NK-92 (cell line): Measurements from ENCODE around the gene IGSF3.

Experiments
- DNase-seq: peaks from one replicate; lab custom pipeline; 2025; ENCODE audit not compliant: unreplicated experiment; lab: John Stamatoyannopoulos, UW

IGSF3 gene

DNA sequence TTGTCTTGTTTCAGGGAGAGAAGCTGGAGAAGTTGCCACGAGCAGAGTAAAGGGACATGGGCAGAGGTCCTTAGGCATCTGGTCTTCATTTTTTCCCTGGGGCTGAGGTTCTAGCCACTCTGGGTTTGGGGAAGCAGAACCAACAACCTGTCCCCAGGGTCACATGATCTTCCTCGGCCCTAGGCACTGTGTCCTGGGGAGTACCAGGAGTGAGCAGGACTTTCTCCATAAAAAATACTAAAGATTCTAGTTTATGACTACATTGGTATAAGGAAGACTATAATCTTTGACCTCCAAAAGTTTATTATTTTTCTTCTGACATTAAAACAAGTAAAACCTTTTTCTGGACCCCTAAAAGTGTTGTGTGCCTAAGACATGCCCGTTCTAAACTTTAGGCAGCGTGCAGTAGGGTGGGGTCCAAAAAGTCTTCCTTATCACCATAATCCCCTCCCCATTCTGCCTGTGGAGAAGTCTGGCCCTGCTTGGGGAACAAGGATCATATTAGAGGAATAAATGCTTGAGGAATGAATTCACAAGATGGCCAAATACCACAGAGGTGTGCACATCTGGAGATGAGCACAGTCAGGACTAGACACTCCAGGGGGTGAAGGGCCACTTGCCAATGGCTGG is 19.3 kb upstream of the IGSF3 start:
- DNase-seq = no peak

DNA sequence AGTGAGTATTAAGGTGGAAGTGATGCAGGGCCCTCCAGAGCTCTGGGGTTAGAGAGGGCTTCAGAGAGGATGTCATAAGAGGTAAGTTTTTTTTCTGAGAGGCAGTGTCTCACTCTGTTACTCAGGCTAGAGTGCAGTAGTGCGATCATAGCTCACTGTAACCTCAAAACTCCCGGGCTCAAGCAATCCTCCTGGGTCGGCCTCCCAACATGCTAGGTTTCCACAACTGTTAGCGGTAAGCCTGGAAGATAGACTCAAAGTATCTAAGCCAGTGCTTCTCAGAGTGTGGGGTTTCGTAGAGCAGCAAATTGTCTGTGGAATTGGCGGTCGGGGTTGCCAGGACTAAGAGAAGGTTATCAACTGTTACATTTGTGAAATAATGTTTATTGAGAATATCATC is 18.6 kb upstream of the IGSF3 start:
- no peak for DNase-seq

DNA sequence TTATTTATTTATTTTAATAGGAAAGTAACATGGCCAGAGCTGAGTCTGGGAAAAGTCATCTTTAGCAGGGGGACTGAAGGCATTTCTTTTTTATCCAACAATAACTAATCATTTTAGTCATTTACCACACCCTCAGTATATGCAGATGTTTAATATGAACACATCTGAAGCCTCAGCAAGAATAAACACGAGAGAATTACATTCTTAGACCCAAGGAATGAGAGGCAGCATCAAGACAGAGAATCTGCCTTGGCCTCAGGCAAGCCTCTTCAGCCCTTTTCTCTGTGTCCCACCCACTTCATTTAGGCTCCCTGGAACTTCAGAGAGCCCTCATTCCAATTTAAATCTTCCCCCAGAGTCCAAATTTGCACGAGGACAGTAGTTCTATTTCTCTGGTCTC is 17.0 kb upstream of the IGSF3 start:
- DNase-seq = no peak

DNA sequence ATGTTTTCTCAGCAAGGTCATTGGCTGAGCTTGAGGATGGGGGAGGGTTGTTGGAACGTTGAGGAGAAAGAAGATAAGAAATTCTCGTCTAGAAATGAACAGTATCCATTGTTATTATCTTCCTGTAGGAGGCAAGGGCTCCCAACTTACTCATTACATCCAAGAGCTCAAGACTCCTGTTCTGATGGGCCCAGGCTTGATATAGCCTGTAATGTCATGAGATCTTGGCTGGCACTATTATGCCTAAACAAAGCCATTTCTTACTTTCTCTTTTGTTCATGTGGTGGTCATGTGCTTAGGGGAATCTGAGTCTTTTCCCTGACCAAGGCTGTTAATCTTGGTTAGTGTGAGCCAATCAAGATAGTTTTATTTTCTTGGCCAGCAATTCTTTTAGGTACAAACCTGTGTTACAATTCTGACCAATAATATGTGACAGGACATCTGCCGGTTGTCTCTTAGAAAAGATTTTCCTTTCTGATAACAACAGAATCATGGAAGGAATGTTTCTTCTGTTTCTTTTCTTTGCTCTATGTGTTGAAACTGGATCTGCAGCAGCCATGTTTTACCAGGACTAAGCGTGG is 15.2 kb upstream of the IGSF3 start:
- no peak for DNase-seq

DNA sequence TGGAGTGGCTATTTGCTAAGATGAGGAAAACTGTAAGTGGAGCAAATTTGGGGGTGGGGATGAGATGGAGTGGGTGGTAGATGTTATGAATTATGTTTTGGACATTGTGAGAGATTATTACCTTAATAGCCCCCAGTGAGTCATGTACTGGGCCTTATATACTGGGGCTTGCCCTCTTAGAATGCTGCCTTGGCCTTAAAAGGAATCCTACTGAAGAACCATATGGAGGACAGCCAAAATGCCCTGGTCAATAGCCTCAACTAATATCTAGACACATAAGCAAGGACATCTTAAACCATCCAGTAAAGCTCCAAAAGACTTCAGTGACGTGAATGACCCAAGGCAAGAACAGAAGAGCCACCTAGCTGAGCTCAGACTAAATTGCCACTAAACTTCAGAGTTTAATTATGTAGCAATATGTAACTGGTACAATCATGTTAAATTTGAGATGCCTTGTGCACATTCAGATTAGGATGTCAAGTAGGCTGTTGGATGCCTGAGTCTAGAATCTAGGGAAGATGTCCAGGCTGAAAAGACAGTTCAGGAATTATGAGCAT is 13.9 kb upstream of the IGSF3 start:
- no peak for DNase-seq

DNA sequence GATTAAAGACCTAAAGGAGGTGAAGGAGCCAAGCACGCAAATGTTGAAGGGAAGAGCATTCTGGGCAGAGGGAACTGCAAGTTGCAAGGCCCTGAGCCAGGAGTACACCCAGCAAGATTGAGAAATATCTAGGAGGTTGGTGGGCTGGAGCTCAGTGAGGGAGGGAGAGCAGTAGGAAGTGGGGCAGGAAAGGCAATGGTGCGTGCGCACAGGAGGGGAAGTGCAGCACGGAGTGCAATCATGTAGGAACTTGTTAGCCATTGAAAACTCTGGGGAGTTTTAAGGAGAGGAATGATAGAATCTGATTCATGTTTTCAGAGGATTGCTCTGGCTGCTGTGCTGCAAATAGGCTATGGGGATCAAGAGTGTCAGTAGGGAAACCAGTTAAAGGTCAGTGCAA is 13.2 kb upstream of the IGSF3 start:
- DNase-seq = no peak

DNA sequence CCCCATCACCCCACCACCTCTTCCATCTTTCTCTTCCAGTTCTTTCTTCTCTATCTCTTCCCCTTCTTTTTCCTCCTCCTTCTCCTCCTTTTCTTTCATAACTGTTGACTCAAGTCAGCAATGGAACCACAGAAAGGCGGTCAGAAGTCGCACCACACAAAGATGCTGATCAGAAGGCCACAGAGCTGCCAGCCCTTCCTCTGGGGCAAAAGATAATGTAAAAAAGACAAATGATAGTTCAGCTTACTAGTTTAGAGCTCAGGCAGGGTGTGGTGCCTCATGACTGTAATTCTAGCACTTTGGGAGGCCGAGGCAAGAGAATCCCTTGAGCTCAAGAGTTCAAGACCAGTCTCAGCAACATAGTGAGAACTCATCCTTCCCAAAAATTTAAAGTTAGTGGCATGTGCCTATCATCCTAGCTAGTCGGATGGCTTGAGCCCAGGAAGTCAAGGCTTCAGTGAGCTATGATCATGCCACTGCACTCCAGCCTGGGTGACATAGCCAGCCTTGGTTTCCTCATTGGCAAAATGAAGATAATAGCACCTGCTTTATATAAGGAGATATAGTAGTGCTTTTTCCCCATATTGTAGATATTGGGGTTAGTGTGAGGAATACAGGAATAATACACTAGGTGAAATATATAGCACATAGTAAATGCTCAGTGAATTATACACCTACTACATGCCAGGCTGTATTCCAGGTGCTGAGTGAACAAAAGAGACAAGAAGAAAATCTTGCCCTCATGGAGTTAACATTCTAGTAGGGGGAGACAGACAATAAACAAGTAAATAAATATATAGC is 12.5 kb upstream of the IGSF3 start:
- no peak for DNase-seq

DNA sequence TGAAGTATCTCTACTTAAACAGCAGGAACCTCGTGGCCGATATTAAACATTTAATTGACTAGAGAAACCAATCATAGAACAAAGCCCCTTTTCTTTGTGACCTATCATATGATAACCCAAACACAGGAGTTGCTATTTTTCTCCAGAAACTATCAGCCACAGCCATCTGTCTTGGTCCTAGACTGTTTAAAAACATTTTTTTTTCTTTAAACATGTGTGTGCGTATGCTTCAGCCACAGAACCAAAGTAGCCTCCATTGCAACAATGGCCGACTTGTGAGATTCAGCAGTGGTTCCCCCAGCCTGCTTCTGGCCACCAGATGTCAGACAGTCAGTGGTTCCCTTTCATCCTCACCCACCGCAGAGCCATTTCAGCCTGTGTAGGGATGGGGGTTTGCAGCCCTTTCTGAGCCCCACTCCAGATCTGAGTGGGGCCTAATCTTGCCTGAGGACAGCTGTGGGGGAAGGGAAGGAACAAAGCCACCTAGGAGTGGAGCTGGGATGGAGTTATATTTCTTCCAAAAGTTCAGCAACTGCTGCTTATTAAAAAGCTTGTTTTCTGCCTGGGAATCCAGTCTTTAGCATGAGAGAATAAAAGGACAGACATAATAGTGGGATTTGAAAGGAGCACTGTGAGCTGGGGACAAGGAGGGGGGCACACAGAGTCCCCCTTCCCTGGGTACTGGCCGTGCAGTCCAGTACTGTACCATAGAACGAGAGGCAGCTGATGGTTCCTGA is 11.7 kb upstream of the IGSF3 start:
- no peak for DNase-seq

DNA sequence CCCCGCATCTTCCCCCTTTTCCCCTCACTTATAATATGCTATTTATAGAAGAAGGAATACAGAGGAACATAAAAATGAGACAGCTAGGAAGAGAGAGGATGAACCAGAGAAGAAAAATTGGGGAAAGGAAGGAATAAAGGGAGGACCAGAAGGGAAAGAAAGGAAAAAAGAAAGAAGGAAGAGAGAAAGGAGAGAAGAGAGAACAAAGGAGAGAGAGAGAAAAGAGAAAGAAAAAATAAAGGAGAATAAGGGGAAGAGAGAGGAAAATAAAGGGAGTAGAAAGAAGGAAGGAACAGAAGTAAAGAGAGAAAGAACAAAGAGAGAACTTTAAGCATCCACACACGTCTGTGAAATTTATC is 11.2 kb upstream of the IGSF3 start:
- DNase-seq = no peak

DNA sequence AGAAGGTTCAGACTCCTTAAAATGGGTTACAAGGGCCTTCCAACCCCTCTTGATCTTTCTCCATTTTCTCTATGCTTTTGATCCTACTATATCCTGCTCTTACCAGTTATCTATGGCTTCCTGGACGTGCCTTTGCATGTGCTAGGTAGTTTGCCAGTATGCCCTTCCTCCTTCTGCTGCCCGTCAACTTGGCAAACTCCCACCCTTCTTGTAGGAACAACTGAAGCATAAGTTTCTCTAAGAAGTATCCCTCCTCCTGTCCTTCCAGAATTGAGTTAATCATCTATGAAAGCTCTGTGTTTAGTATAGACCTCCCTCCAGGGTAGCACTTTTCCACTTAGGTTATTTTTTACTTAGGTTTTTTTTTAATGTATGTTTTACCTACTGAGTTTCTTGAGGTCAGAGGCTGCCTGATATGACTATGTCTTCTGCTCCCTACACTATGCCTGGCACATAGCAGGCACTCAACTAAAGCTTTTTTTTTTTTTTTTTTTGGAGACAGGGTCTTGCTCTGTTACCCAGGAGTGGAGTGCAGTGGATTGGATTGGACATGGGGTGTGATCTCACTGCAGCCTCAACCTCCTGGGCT is 10.0 kb upstream of the IGSF3 start:
- no peak for DNase-seq

DNA sequence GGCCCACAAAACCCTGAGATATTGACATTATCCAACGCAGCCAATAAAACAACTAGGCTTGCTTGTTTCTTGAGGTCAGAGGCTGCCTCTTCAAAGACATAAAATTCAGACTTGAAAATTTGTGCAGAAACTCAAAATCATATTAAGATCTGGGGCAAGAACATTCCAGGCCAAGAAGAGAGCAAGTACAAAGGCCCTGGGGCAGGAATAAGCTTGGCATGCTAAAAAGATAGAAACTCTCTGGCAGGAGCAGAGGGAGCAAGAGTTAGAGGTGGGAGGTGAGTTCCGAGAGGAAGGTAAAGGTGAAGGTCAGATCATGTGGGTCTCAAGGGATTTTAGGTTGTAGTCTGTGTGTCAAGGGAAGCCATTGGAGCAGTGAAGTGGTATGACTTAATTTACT is 8.8 kb upstream of the IGSF3 start:
- DNase-seq = no peak

DNA sequence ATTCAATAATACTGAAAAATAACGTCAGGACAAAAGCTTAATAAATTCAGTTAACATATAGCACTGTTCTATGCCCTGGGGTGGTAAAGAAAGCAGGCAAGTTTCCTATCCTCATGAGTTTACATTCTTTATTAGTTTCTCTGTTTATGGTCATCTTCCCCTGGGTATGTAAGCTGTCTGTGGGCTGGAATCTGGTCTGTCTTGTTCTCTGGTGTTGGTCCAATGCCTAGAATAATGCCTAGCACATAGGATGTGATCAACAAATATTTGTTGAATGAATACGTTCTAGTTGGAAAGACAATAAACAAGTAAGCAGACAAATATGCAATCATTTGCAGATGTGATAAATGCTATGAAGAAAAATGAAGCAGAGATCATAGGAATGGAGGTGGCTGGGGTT is 7.2 kb upstream of the IGSF3 start:
- DNase-seq = no peak

DNA sequence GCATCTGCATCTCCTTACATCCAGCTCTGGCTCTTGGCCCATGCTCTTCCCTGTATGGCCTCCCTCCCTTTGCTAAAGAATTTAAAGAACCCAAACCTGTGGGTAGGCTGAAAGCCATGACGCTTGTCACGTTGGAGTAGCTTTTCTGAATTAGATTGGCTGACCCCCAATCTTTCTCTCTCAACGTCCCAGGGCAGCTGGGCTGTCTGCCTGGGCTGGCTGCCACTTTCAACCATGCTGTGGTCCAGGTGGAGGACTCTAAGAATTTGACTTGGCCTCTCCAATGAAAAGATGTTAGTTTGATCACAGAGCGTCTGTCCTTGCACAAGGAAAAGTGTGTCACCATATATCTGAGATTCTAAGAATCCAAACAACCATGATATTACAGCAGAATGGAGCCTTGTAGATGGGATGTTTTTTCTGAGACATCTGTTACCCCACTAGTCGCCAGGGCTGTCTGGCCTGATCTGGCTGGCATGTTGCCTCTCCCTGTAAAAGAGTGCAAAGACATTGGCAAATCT is 6.5 kb upstream of the IGSF3 start:
- no peak for DNase-seq

DNA sequence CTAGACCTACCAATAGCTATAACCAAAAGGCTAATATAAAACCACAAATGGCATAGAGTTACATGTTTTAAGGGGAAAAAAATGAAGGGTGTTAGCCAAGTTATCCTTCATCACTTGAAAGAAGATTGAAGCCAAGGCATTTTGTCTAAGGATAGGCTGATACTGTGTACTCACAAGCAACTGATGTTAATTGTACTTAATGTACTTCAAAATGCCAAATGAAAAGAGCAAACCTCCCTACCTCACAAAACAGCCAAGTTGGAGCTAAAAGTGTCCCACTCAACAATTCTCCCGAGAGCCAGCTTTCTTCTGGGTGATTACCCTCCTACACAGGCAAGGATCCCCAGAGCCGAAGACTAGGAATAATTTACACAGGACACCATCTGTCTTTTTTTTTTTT is 4.4 kb upstream of the IGSF3 start:
- no peak for DNase-seq

DNA sequence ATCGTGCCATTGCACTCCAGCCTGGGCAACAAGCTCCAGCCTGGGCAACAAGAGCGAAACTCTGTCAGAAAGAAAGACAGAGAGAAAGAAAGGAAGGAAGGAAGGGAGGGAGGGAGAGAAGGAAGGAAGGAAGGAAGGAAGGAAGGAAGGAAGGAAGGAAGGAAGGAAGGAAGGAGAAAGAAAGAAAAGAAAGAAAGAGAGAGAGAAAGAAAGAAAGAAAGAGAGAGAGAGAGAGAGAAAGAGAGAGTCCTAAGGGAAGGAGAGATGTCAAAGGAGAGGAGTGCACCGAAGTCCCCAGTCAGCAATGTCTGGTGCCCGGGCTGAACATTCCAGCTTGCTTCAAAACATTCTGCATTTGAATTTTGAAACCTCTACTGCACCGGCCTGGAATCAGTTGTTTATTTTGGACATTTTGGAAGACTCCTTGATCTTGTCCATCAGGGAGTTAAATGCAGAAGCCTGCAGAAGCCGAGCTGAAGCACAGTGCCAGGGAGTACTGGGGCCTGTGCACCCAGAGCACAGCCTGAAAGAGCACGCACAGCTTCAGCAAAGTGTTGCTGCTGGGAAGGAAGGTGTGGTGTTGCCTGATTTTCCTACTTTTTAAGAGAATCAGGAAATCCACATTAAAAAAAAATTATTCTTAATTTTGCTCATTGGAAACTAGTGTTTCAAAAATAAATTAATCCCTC is 3.7 kb upstream of the IGSF3 start:
- DNase-seq = no peak

DNA sequence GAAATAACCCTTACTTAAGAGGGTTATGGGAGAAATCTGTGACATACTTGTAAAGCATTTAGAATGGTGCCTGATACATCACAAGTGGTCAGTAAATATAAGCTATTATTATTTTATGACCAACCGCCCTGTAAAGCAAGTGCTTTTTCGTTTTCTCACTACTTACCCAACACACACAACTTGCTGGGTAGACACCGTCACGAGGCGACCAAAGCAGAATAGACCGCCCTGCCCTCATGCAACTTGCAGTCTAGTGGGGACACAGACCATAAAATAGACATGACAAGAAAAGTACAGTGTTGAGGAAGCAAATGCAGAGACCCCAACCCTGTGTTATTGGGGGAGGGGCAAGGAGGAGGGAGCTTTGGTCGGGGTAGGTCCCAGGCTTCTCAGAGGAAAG is 744 bp upstream of the IGSF3 start:
- DNase-seq = no peak

DNA sequence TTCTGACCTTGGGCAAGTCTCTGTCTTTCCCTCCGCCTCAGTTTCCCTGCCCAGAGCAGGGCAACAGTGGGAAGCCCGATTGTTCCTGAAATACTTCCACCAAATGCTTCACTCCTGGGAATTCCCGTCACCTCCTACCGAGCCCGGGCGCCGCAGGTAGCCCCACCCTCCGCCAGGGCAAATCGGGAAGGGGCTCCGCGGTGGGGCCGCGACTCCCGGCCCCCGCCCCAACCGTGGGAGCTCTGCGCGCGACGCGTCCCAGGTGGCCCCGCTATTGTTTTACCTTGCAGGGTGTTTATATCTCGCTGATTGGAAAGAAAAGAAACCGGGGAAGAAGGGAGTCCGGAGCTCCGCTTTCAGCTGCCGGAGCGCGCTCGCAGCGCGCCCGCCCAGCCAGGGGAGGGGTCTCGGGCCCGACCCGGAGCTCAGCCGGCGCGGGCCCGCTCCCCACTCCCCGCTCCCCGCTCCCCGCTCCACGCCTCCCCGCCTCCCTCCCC is 407 bp downstream of the IGSF3 start:
- no peak for DNase-seq

DNA sequence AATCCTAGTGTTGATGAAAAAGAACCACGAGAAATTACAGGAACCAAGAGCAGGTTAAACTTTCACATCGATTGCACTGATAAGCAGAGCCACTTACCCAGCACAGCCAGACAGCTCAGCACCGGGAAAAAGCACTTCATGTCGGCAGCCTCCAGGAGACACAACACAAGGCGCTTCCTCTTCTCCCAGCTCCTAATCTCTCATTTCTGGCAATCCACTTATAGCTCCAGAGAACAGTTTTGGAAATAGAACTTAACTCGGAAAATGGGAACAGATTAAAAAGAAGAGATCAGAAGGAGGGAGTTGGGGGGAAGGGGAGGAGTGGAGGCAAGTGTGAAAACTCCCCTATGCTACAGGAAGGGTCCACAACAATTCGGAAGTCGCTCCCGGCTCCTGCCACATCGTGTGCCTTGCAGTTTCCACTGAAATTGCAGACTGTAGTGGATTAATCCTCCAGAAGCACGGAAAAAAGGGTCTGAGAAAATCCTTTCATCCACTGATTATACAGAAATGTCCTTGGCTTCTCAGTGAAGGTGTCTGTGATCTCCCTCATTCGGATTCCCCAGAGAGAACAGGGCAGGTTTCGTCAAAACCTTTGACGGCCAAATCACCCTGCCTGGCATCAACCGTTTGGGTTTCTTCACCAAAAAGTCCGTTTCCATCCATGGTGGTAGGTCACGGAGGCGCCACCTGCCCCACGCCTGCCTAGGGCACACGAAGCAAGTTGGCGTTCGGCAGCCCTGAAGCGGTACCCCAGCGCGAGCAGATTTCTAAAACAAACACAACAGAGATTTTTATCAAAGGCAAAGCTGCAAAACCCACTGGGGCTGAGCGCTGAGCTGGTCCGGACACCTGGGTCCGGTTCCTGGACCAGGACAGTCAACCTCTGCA is 1.1 kb downstream of the IGSF3 start:
- DNase-seq = no peak

DNA sequence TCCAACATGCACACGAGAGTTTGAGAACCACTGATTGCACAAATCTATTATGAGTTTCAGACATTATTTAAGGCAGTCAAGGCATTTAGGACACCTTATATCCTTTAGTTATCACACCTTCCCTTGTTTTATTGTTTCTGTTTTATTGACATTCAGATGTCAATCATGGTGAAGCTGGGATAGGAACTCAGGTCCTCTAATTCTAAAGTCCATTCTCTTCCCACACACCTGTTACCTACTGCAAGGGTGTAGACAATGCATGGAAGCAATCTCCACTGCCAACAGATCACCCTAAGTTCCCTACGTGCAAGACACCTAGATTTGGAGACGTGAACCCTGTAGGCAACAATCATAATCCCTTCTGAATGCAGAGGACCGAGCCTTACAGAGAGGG is 2.6 kb downstream of the IGSF3 start:
- DNase-seq = no peak
